Gastroesophageal sphincter (tissue), 4 donors: Measurements from ENCODE around the gene KCTD12. TPM values are rescaled to one million over a fixed set of nuclear protein-coding genes. Genes with fewer than 3 reads are reported as not detected.
"Not testable (repeated sequence)": the region's sequence is repeated elsewhere in the genome, so short reads cannot be mapped to it uniquely, and the experiment has no call there.

Source experiments
- ATAC-seq: fragments of 150-250 bp; one replicate; pipeline ENCODE4 v1.9.1; 2016; ENCODE audit warnings: mild to moderate bottlenecking, moderate library complexity
- H3K27ac ChIP-seq, 4 donors: fragments of 200-600 bp; sonication (generic) in 3 of 4; 1 replicate in 3 of 4; 2 replicates in 1 of 4; pipeline ENCODE4 v1.5.1; 2016 to 2019
- H3K27me3 ChIP-seq: fragments of 200-600 bp; sonication (generic); one replicate; pipeline ENCODE4 v1.5.1; 2019
- H3K36me3 ChIP-seq, 2 donors: fragments of 200-600 bp; sonication (generic); one replicate each; pipeline ENCODE4 v1.5.1; 2019; ENCODE audit warnings: control low read depth in 1 of 2
- H3K4me1 ChIP-seq, 3 donors: fragments of 200-600 bp; sonication (generic); 1 replicate in 2 of 3; 2 replicates in 1 of 3; pipeline ENCODE4 v1.5.1; 2016 to 2019; ENCODE audit warnings: control low read depth in 2 of 3
- H3K4me3 ChIP-seq, 2 donors: fragments of 200-600 bp; sonication (generic); one replicate each; pipeline ENCODE4 v1.5.1; 2019; ENCODE audit warnings: mild to moderate bottlenecking in 1 of 2, moderate library complexity in 1 of 2
- H3K9me3 ChIP-seq, 3 donors: fragments of 200-600 bp; sonication (generic); one replicate each; pipeline ENCODE4 v1.5.1; 2017 to 2019; ENCODE audit warnings: control low read depth in 2 of 3
- CTCF ChIP-seq, 4 experiments: fragments of 200-600 bp in 2 of 4; fragments of 450-650 bp in 2 of 4; sonication (generic) in 1 of 4; IDR thresholded peaks; one replicate each; pipeline ENCODE4 v1.5.1; 2017 to 2019; ENCODE audit warnings: antibody characterized with exemption in 4 of 4, mild to moderate bottlenecking in 2 of 4, moderate library complexity in 2 of 4
- EP300 ChIP-seq: sonication (generic); formaldehyde crosslinking; IDR thresholded peaks from one replicate; pipeline ENCODE4 v1.6.1; 2017; ENCODE audit warnings: antibody characterized with exemption, mild to moderate bottlenecking
- POLR2A ChIP-seq, 2 donors: fragments of 450-650 bp; IDR thresholded peaks; one replicate each; pipeline ENCODE4 v1.6.1; 2017; ENCODE audit warnings: antibody characterized with exemption in 2 of 2, mild to moderate bottlenecking in 2 of 2, moderate library complexity in 1 of 2
- POLR2AphosphoS5 ChIP-seq: sonication (generic); formaldehyde crosslinking; IDR thresholded peaks from one replicate; pipeline ENCODE4 v1.6.1; 2017; ENCODE audit warnings: antibody characterized with exemption
- WGBS, 2 donors: methylation state at CpG; one replicate each; pipeline ENCODE4 v1.1.5; 2018; ENCODE audit warnings: low coverage in 1 of 2; 5-methylcytosine and 5-hydroxymethylcytosine counted together
- total RNA-seq, 4 donors: library from RNA; depleted of rRNA; stranded (reverse); fragments of >200 nt; gene quantifications; one replicate each; pipeline ENCODE4 v1.1.0, GENCODE V29; 2016

Gene KCTD12
- total RNA-seq, 4 donors from 2014 or later = 88.9 to 192 (median 128) TPM

GRCh38 chr13:76929320-76929719 is 43.1 kb upstream of the KCTD12 start:
- 88 to 91% methylated on average over 8 of the region's 8 CpGs for WGBS, 2 donors
- no peak overlapping the region for H3K4me3 ChIP-seq
- H3K36me3 ChIP-seq = no peaks in the 10 kb centered on the region
- no peaks in the 10 kb centered on the region for H3K27me3 ChIP-seq
- no peaks in the 10 kb centered on the region for H3K4me1 ChIP-seq
- peaks cover 0 to 18% (median 0%) of the 10 kb centered on the region in 3 donors for H3K9me3 ChIP-seq
- TF ChIP-seq CTCF (IDR thresholded peaks at IDR 0.05) (no peak), EP300 (no peak)
- no peak overlapping the region for H3K27ac ChIP-seq
- ATAC-seq = no peak

GRCh38 chr13:76928456-76928855 is 42.3 kb upstream of the KCTD12 start:
- Histone ChIP-seq H3K4me3 (no peak overlapping the region), H3K36me3 (no peaks in the 10 kb centered on the region), H3K9me3 (peaks cover 0 to 18% (median 0%) of the 10 kb centered on the region in 3 donors), H3K4me1 (no peaks in the 10 kb centered on the region), H3K27ac (no peak overlapping the region), H3K27me3 (no peaks in the 10 kb centered on the region)
- WGBS, 2 donors = 66 to 70% methylated on average over 2 of the region's 3 CpGs
- TF ChIP-seq EP300 = no peak
- TF ChIP-seq POLR2A (IDR thresholded peaks at IDR 0.05) = no peak
- TF ChIP-seq CTCF (IDR thresholded peaks at IDR 0.05) = no peak
- no peak for TF ChIP-seq POLR2AphosphoS5
- no peak for ATAC-seq

GRCh38 chr13:76927955-76928354 is 41.8 kb upstream of the KCTD12 start:
- Histone ChIP-seq H3K27ac (no peak overlapping the region), H3K27me3 (no peaks in the 10 kb centered on the region), H3K9me3 (peaks cover 0 to 18% (median 0%) of the 10 kb centered on the region in 3 donors), H3K4me3 (no peak overlapping the region), H3K36me3 (no peaks in the 10 kb centered on the region), H3K4me1 (no peaks in the 10 kb centered on the region)
- WGBS, 2 donors = 80 to 100% methylated on average over 3 to 5 of the region's 5 CpGs
- TF ChIP-seq POLR2AphosphoS5 (no peak), POLR2A (IDR thresholded peaks at IDR 0.05) (no peak), EP300 (no peak), CTCF (IDR thresholded peaks at IDR 0.05) (no peak)
- no peak for ATAC-seq

GRCh38 chr13:76925115-76925514 is 38.9 kb upstream of the KCTD12 start:
- WGBS, 2 donors = 100% methylated on average over 1 of the region's 1 CpG; no CpG with 5 or more reads in 1 of the 2 donors
- no peaks in the 10 kb centered on the region for H3K36me3 ChIP-seq
- no peak overlapping the region for H3K4me3 ChIP-seq
- H3K9me3 ChIP-seq = no peaks in the 10 kb centered on the region
- H3K27ac ChIP-seq = no peak overlapping the region
- TF ChIP-seq POLR2A (IDR thresholded peaks at IDR 0.05) (no peak), CTCF (IDR thresholded peaks at IDR 0.05) (no peak), EP300 (no peak), POLR2AphosphoS5 (no peak)
- H3K27me3 ChIP-seq = no peaks in the 10 kb centered on the region
- H3K4me1 ChIP-seq = no peaks in the 10 kb centered on the region
- ATAC-seq = no peak

- TF ChIP-seq POLR2A (IDR thresholded peaks at IDR 0.05) (no peak), CTCF (IDR thresholded peaks at IDR 0.05) (no peak), EP300 (no peak), POLR2AphosphoS5 (no peak)
- ATAC-seq = no peak
- 86 to 100% methylated on average over 1 of the region's 1 CpG for WGBS, 2 donors
- no peak overlapping the region for H3K4me3 ChIP-seq
- H3K4me1 ChIP-seq = no peaks in the 10 kb centered on the region
- H3K27ac ChIP-seq = no peak overlapping the region
- no peaks in the 10 kb centered on the region for H3K9me3 ChIP-seq
- H3K36me3 ChIP-seq = no peaks in the 10 kb centered on the region
- no peaks in the 10 kb centered on the region for H3K27me3 ChIP-seq
These were observed 35.3 kb upstream of the KCTD12 start for GRCh38 chr13:76921516-76921915.

GRCh38 chr13:76917755-76918481 is 31.7 kb upstream of the KCTD12 start:
- H3K9me3 ChIP-seq, H3K4me3 ChIP-seq, ATAC-seq, H3K27me3 ChIP-seq, H3K36me3 ChIP-seq, H3K27ac ChIP-seq, H3K4me1 ChIP-seq: not testable (repeated sequence)
- WGBS, 2 donors = 72 to 90% methylated on average over 2 to 6 of the region's 12 CpGs
